HEK293T (cell line): Measurements from ENCODE around the gene IFT88.

Experiments
- BHLHE40 ChIP-seq: fragments of 450-650 bp; IDR thresholded peaks from 2 replicates; pipeline ENCODE4 v1.6.1; 2016; ENCODE audit warnings: mild to moderate bottlenecking, moderate library complexity, borderline replicate concordance
- SUZ12 ChIP-seq: fragments of 450-650 bp; IDR thresholded peaks from 2 replicates; pipeline ENCODE4 v1.6.1; 2016; ENCODE audit warnings: mild to moderate bottlenecking

DNA sequence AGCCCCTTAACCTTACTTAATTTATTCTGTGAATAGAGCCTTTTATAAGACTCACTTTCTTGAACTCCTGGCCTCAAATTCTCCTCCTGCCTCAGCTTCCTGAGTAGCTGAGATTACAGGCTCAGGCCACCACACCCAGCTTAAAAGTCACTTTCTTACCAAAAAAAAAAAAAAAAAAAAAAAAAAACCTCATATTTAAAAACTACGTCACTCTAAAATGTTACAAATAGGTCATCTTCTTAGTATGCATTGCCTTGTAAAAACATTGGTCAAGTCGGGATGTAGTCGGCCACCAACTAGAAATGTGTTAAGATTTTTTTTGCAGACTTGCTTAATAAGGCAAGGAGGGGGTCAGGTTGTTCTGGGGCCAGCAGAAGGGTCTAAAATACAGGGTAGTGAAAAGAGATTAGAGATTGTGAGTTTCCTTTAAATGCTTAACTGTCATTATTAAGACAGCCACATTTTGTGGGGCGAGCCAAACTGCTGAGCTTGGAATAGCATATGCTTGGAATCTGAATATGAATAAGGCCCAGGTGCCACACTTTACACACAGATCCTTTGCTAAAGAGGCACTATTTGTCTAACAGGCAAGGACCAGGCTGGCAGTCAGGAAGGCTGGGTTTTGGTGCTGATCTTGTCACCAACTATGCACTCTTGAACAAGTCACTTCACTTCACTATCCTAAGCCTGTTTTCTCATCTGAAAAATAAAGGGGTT lies 120.1 kb downstream of the IFT88 start:
- TF ChIP-seq BHLHE40 (no peak), SUZ12 (no peak)
